Dermis blood vessel endothelial cell (primary cell): ENCODE results near the gene SLC51B. TPM values are rescaled to one million over a fixed set of nuclear protein-coding genes. Genes with fewer than 3 reads are reported as not detected.
A peak's percentile ranks its signal among the peaks of the same experiment; 100 is the strongest.
"Not testable (repeated sequence)": the region's sequence is repeated elsewhere in the genome, so short reads cannot be mapped to it uniquely, and the experiment has no call there.

Experiments used
- DNase-seq: peaks from one replicate; pipeline ENCODE4 v3.0.0; 2010
- total RNA-seq: library from RNA; depleted of rRNA; stranded (reverse); fragments of >200 nt; gene quantifications from 2 replicates; pipeline ENCODE4 v1.2.3, GENCODE V29; 2014

SLC51B gene
- total RNA-seq, 1 donor from 2014 or later = not detected

DNA sequence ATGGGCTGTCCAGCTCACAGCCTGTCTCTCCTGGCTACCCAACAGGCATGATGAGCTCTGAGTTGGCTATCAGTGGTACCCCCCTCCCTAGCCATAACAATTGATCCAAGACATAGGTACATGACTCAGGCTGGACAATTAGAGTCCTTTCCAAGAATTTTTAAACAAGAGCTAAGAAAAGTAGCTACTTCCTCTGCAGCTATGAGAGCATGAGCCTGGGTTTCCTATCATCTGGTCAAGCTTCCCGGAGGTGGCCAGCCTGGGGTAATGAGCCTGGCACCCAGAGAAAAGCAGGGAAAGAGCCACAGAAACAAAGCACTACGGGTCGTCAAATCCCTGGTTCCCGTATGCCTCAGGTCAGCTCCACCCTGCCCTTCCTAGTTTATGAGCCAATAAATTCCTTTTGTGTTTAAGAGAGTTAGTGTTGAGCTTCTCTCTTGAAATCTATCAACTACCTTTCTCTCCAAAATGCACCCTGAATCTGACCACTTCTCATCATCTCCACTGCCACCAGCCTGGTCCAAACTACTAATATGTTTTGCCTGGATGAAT, 2.3 kb upstream of the SLC51B start:
- DNase-seq = peak; percentile 55

DNA sequence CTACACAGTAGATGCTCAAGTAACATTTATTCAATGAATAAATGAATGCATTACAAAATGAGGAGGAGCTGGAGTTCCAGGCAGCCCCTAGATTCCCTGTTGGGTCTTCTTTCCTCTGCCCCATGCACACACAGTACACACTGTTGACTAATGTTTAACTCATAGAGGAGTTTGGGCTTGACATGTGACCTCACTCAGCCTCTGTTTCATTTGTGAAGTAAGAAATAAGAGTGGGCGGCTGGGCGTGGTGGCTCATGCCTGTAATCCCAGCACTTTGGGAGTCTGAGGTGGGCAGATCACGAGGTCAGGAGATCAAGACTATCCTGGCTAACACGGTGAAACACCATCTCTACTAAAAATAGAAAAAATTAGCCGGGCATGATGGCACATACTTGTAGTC, 969 bp upstream of the SLC51B start:
- DNase-seq = not testable (repeated sequence)

DNA sequence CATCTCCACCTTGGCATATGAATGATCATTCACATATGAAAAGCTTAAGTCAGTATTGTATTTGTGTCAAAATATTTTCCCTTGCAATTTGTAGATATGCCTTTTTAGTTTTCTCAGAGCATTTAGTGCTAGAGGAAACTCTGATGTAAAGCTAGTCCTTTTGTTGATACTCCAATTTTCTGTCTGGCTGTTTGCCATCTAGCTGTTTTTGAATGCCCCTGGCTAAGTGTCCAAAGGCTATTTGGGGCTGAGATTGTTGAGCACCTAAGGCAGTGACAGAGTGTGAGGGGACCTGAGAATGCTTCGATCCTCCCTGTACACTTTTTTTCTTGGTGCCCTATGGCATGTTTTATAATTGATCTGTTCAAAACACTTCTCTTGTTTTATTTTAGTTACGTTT, 3.1 kb downstream of the SLC51B start:
- no peak for DNase-seq

DNA sequence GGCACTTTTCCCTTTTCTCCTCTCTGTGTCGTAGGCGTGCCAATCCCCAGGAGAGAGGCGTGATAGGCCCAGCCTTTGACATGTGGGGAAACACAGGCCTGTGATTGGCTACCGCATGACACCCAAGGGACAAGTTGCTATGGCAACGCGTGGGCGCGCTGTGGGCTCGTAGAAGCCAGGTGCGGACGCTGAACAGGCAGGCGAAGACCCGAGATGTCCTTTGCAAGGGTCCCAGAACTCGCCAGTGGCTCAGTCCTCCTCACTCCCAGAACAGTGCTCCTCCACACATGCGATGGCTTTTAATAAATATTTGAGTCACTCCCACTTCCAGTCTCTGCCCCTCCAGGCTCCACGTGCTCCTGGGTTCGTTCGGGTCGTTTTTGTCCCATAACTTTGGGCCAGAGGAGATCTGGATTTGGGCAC, 4.2 kb downstream of the SLC51B start:
- DNase-seq = peak; percentile 96

DNA sequence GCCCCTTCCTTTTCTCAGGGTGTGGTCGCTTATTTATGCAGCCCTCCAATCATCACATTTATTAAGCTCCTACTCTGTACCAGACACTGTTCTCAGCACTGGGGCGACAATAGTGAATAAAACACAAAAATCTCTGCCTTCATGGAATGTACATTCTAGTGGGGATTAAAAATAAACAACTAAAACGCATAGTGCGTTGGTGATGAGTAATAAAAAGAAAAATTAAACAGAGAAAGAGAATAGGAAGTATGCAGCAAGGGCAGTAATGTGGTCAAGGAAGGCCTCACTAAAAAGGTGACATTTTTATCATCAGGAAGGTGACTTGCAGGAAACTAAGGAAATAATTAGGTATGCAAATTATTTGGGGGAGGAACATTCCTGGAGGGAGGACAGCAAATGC, 5.1 kb downstream of the SLC51B start:
- DNase-seq = no peak

DNA sequence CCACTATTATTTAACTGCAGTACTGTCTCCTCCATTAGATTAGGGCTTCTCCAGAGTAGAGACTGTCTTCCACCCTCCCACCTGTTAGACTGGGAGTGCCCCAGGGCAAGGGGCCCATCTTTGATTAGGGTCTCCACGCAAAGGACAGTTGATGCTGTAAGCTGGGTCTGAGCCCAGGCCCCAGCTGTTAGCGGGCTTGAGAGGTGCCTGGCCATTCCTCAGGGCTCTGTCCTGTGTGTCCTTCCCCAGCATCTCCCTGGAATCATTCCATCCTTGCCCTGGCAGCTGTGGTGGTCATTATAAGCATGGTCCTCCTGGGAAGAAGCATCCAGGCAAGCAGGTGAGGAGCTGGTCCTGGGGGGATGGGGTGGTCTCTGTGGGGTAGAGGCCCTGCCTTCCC, 6.1 kb downstream of the SLC51B start:
- no peak for DNase-seq

DNA sequence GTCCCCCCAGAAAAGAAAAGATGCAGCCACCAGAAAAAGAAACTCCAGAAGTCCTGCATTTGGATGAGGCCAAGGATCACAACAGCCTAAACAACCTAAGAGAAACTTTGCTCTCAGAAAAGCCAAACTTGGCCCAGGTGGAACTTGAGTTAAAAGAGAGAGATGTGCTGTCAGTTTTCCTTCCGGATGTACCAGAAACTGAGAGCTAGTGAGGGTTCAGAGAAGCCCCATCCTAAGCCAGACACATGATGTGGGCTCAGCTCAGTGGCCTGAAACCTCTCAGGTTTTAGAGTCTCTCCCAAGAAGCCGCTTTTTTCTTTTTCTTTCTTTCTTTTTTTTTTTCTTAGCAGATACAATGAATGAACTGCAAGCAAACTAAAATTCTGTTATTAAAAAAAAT, 7.8 kb downstream of the SLC51B start:
- DNase-seq = no peak

DNA sequence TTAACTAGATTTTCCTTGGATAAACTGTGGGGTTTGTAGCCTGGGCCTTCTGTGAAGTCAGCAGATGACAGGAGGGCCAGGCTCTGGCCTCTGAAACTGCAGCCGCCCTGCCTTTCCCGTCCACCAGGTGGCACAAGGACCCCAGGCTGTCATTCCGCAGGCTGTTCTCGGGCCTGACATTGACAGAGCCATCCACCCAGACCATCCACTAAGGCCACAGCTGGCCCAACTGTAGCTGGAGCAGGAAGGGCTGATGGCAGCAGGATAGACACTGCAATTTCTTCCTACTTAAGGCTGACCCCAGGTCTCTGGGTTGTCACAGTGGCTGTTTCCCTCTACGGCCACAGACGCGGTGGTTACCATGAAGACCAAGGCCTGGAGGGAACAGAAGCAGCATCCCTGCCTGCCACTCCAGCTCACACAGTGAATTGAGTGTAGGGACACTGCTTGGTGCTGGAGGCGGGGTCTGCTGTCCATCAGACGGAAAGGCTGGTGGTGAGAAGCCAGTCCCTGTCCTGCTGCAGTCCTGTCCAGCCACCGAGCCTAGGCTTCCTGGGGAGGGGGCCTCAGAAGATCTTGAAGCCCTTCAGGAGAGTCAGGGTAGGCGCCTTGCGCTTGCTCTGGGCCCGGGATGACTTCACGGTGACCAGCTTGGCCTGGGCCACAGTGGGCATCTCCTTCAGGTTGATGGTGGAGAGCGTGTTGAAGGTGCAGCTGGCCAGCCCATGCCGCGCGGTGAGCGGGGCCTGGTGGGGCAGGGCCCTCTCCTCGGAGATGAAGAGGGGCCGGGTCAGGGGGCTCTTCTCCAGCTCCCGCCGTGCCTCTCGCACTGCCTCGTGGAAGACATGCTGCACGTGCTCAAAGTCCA, 9.4 kb downstream of the SLC51B start:
- peak; percentile 83 for DNase-seq

DNA sequence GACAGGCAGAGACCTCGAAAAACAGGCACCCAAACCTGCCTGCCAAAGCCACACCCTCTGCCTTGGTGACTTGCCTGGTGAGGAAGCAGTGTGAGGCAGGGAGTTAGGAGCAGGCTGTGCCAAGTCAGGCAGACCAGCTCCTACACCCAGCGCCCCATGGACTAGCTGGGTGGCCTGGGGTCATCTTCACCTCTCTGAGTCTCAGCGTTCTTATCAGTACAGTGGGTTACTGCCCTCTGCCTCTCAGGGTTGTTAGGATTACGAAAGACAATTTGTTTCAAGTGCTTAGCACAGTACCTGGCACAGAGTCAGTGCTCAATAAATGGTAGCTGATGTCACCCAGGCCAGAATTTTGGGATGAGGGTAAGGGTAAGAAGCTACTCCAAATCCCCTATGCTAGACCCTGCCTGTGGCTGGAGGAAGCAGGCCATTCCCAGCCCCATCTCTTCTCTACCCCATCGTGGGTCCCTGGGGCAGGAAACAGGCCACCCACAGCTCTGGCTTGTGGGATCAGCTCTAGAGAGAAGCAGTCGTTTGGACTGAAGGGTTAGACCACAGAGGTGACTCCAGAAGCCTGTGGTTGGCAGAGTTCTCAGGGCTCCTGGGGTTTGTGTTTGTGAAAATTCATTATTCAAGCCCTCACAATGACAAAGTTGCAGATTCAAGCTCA, 10.1 kb downstream of the SLC51B start:
- DNase-seq = no peak

DNA sequence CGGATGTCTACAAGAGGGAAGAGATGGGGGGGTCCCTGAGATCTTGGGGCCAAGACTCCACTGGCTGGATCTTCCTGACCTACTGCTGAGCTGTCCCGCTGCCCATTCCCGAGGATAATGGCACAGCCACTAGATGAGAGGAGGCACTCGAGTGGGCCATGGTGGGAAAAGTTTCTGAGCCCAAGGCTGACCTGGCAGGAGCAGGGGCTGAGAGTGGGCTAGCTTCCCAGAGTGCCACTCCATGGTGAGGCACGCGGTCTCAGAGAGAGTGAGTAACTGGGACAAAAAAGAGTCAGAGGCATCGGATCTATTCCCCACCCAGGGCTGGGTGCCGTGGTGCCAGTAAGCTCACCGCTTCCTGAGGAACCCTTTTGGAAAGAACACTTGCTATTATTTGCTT, 10.9 kb downstream of the SLC51B start:
- no peak for DNase-seq

DNA sequence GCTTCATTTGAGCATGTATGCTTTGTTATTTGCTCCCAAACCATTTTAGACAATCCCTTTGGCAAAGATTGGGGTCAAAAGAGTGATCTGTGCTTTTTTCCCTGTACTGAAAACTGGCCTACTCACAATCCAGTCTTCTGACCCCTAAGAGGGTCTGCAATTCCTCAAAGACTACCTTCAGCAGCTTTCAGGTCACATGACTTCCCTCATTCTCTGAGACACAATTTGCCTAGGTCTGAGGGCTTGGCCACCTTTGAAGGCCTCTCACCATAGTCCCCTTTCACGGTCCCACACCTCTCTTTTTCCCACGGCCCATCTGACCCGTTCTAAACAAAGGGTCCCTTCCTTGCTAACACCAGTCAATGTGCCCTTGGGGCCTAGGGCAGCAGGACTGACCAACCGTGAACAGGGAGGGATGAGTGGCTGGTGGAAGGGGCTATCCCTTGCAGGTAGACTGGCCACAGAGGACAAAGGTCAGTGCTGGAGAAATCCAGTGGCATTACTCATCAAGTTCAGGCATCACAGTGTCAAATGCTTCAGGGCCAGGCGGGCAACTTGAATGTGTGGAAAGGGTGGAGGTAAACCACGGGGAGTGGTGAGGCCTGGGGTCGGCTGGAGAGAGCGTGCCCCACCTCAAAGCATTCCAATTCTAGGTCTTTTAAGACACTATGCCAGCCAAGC, 11.8 kb downstream of the SLC51B start:
- no peak for DNase-seq

DNA sequence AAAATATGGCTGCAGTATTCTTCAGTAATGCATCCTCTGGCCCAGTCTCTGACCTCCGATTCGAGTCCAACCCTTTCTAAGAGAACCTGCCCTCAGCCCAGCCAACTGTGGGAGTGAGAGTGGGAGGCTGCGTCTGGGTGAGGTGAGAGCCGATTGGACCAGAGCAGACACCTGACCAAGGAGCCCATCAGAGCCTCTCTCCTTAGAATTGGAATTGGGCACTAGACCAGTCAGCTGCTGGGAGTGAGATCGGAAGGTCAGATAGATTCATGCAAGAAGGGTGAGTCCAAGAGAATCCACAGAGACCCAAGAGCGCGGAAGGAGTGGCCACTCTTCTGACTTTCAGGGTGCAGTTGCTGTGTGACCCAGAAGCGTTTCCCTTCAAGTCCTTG, 12.4 kb downstream of the SLC51B start:
- DNase-seq = no peak

DNA sequence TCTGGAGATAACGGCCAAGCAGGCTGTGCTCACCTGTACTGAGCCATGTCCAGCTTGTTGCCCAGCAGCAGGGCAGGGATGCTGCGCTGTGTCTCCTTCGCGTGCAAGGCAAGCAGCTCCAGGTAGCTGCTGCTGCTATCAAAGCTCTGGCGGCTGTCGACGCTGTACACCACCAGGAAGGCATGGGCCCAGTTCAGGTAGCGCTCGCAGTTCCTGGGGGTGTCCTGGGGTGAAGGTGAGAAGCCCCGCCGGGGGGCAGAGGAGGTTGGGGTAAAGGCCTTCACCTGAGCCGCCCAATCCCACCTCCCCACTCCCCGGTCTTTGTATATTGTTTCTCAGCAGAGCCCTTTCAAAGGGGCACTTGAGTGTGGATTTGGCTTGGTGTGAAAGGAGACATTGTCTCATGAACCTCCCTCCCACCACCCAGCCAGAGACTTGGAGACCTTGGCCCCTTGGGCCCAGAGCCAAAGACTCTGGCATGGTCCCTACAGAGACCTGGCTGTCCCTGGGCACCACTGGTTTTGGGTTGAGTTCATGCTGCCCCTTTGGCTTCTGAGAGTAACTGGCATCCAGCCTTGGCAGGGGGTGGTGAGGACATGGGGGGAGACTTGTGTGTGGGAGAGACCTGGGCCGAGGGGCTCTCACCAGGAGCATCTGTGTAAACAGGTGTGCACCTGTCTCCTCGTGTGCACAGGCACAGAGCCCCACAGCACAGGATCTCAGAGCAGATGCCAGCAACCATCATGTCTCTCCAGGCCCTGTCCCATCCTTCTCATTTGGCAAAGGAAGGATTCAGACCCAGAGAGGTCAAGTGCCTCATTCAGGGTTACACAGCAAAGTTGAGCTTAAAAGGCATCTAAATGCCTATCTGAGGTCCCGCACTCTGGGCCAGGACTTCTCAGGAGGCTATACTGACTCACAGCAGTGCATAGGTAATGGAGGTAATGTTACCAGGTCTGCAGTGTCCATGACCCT, 13.5 kb downstream of the SLC51B start:
- no peak for DNase-seq

DNA sequence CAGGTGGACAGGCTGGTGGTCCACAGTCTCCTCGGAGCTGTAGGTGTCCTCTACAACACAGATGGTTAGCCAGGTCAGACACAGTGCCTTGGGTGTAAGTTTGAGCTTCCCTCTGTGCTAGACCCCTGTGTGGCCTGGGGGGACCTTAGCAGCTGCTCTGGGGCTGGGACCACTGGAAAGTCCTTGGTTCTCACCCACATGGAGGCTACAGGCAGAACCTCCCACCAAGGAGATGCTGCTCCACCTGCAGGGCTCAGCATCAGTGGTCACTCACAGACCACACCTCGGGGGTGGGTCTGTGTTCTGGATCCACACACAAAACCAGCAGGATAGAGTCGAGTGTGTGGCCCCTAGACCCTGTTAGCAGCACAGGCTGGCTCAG, 14.2 kb downstream of the SLC51B start:
- no peak for DNase-seq

DNA sequence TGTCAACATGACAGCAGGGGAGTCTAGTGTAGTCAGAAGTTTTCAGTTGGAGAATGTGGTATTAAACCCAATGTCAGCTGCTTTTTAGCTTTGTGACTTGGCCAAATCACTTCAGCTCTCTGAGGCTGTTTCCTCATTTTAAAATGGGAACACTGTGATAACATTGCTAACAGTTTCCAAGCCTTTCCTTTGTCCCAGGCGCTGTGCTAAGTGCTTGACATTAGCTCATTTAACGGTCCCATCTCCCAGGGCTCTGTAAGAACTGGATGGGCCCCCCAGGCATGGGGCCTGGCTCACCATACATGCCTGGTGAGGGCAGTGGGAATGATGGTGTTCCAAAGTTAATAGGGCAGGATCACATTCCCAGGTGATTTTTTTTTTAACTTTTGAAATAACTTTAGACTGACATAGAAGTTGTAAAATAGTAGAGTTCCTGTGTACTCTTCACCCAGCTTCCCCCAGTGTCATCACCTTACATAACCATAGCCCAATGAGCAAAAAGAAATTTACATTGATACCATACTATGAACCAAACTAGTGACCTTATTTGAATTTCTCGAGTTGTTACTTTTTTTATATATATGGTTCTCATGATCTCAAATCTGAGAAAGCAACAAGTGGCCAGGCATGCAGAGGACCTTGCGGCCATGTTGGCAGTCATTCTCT, 14.9 kb downstream of the SLC51B start:
- DNase-seq = no peak

DNA sequence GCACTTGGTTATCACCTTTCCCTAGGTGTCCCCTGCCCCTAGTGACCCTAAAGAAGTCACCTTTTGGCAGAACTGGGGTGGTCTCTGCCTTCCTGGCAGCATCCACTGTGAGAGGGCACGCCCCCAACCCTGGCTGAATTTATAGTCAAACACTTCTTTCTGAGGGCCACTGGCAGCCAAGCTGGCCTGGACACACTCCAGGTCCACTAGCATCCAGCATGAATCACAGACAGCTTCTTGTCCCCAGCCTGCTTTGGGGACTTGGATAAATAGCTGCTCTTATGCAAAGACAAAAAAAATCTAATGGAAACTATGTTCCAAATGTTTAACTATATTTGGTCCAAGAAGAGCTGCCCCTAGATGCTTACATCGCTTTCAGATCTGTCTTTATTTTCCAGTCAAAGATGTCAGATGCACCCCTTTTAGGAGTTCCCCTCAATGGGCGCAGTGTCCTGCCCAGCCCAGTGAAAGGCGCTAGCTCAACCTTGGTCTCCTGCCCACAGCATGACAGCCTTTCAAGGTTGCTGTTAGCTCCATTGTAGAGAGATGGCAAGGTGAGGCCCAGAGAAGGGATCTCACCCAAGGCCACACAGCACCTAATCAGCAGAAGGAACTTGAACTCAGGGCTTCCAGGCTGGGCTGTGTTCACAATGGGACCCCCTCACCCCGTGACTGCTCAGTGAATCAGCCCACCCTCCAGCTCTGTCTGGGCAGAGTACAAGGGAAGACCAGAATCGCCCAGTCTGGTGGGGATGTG, 15.6 kb downstream of the SLC51B start:
- DNase-seq = no peak

DNA sequence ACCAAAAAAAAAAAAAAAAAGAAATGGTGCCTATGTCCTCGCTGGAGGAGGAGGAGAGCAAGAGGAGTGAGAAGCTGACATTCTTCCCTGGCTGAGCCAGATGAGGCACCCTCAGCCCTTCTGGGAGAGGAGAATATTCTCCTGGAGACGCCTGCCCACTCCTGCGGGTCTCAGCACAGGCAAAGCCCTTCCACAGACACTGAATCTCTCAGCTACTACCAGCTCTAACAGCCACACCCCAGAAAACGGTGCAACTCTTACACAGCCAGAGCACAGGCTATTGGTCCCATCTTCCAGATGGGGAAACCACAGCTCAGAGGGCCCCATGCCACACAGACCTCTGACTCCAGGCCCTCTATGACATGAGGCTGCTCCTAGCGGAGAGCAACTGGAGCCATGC, 16.9 kb downstream of the SLC51B start:
- DNase-seq = no peak

DNA sequence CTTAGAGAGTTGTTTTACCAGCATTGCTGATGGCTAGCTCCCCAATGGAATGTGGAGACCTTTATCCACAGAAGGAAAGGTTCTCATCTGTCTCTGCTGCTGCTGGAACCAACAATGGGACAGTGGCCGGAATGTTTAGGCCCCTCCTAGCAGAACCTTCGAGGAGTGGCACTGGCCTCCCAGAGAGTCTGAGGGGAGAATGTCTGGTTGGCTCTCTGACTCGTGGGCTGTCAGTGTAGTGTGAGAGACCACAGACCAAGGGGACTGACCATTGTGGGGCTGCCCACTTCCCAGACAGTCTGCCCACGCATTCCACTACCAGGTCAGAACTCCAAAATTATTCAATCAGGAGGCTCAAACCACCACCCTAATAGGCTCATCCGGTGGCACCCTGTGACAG, 17.5 kb downstream of the SLC51B start:
- no peak for DNase-seq

DNA sequence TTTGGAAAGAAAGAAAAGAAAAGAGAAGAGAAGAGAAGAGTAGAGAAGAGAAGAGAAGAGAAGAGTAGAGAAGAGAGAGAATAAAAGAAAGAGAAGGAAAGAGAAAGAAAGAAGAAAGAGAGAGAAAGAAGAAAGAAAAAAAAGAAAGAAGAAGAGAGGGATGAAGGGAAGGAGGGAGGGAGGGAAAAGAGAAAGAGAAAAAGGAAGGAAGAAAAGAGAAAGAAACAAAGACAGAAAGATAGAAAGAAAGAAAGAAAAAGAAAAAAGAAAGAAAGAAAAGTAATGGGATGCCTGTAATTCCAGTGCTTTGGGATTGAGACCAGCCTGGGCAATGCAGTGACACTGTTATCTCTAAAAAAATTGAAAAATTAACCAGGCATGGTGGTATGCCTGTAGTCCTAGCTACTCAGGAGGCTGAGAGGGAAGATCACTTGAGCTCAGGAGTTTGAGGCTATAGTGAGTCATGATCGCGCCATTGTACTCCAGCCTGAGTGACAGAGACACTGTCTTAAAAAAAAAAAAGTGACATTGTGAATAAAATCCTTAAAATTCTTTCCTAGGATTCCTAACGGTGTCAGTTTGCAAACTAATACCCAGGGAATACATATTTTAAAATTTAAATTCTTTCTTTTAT, 20.9 kb downstream of the SLC51B start:
- DNase-seq = peak; percentile 14

DNA sequence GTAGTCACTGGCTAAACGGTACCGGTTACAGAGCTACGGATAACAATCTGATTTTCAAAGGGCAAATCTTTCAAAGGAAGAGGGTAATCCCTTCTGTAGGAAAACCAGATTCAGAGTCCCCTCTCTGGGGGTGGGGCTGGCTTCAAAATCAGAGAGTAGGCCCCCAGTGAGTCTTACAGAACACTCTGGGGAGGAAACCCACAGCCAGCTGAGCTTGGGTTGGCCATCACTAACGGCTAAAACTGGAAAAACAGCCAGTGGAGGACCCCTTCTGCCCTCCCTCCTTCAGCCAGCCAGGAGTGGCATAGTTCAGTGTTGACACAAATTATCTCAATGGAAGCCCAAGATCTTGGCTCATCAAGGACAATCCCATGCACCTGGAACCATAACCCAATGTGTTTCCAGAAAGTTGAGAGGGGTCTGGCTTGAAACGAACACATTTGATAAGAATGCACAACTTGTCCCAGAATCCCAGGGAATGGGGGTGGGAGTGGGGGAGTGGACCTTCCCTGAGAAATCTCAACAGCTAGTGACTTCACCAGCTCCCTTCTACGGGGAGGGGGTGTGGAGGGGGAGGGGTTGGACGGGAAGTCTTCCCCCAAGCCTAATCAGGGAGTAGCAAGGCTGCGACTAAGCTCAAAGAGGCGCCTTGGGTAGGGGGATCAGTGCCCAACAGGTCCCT, 21.6 kb downstream of the SLC51B start:
- no peak for DNase-seq
